HG02973 (cell line): ENCODE data around the gene PLPPR2.
"Not testable (repeated sequence)": the region's sequence is repeated elsewhere in the genome, so short reads cannot be mapped to it uniquely, and the experiment has no call there.

Source experiments
- ATAC-seq: cut with Tn5 transposase; IDR thresholded peaks from one replicate; pipeline ENCODE4 v1.9.1; 2021; ENCODE audit warnings: moderate library complexity; ENCODE audit not compliant: unreplicated experiment

The PLPPR2 gene

GRCh38 chr19:11339254-11340098, 15.8 kb upstream of the PLPPR2 start, which contains the start of gene RAB3D:
RAB3D (minus strand) TSS chr19:11339657; CDS start chr19:11337399, 2,258 bp downstream.
- ATAC-seq, result no peak

DNA sequence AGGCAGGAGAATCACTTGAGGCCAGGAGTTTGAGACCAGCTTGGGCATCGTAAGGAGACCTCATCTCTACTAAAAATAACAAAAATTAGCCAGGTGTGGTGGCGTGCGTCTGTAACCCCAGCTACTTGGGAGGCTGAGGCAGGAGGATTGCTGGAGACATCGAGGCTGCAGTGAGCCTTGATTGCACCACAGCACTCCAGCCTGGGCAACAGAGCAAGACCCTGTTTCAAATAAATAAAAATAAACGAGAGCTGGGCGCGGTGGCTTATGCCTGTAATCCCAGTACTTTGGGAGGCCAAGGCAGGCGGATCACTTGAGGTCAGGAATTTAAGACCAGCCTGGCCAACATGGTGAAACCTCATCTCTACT, 15.1 kb upstream of the PLPPR2 start:
- not testable (repeated sequence) for ATAC-seq

GRCh38 chr19:11342429-11342828, 12.8 kb upstream of the PLPPR2 start:
- no peak for ATAC-seq

GRCh38 chr19:11345122-11345803, 10.0 kb upstream of the PLPPR2 start:
- ATAC-seq, result no peak

DNA sequence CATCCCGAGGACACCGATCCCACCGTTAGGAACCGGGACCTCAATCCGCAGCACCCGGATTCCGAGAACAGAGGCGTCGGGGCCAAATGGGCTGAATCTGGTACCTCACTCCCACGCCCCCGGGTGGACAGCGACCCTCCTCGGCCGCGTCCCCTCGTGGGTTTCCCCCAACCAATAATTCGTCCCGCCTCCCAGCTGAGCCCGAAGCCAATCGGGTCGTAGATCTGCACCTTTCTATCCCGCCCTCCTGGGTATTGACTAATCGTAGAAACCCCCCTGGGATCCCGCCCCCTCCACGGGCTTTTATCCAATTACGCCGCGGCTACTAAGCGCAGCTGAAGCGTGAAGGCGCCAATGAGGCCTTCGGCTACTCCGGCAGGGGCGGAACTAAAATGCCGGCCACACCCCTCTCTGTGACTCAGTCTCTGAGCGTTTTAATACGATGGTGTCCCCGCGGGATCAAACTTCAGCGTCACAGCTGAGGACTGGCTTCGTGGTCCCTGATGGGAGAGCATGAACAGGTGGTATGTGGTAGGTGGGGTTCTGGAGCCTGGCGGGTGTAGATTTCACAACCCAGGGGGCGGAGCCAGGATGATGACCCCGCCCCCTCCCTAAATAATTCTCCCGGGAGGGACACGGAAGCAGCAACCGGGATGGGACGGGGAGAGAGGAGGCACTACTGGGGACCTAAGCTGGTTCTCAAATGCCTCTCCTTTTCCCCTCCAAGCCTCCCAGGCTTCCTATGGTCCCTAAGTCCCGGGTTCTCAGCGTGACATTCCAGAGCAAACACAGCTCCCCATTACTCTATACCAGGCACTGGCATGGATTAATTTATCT, 8.9 kb upstream of the PLPPR2 start, which contains the start of the genes CCDC159 and TMEM205:
Gene CCDC159 (plus strand): TSS at position 416 of the 837 bp plus-strand sequence. CDS start 88 bp downstream, at position 504.
Gene TMEM205 (minus strand): TSS at position 165 of the 837 bp plus-strand sequence. CDS start 649 bp downstream, outside the sequence.
- peak; percentile 83 for ATAC-seq

DNA sequence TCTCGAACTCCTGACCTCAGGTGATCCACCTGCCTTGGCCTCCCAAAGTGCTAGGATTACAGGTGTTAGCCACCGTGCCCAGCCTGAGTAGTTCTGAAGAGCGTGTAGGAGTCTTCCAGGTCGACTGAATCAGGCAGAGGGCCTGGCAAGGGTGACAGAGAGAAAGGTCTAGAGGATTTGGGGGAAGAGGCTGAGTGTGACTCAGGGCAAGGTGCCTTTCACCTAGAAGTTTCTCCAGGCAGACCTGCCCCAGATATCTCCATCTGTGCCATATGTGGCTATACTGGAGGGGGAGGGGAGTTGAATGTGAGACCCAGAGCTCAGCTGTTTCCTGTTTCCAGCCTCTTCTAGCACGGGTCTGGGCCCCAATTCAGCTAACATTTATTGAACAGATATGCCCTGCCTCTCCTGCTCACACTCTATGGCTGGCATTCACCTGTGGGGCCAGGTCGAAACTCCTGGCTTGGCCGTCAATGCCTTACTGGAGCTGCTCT, 7.6 kb upstream of the PLPPR2 start:
- ATAC-seq, result no peak

- ATAC-seq, result no peak
Observed at GRCh38 chr19:11349171-11349570, 6.1 kb upstream of the PLPPR2 start.

DNA sequence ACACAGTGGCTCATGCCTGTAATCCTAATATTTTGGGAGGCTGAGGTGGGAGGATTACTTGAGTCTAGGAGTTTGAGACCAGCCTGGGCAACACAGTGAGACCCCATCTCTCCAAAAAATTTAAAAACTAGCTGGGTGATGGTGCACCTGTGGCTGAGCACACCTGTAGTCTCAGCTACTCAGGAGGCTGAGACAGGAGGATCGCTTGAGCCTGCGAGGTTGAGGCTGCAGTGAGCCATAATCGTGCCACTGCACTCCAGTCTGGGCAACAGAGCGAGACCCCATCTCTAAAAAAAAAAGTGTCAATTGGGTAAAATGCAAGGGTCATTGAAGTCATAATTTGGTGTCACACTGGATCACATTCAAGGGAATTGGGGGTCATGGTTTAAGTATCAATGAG, 1.1 kb upstream of the PLPPR2 start:
- ATAC-seq, result not testable (repeated sequence)

- ATAC-seq, result no peak
Observed at GRCh38 chr19:11356074-11356397, 804 bp downstream of the PLPPR2 start.

- ATAC-seq, result no peak
Observed at GRCh38 chr19:11356676-11357550, 1.7 kb downstream of the PLPPR2 start.

- no peak for ATAC-seq
Observed at GRCh38 chr19:11359421-11359820, 4.2 kb downstream of the PLPPR2 start.

- ATAC-seq, result no peak
Observed at GRCh38 chr19:11361037-11361770, 6.0 kb downstream of the PLPPR2 start.

DNA sequence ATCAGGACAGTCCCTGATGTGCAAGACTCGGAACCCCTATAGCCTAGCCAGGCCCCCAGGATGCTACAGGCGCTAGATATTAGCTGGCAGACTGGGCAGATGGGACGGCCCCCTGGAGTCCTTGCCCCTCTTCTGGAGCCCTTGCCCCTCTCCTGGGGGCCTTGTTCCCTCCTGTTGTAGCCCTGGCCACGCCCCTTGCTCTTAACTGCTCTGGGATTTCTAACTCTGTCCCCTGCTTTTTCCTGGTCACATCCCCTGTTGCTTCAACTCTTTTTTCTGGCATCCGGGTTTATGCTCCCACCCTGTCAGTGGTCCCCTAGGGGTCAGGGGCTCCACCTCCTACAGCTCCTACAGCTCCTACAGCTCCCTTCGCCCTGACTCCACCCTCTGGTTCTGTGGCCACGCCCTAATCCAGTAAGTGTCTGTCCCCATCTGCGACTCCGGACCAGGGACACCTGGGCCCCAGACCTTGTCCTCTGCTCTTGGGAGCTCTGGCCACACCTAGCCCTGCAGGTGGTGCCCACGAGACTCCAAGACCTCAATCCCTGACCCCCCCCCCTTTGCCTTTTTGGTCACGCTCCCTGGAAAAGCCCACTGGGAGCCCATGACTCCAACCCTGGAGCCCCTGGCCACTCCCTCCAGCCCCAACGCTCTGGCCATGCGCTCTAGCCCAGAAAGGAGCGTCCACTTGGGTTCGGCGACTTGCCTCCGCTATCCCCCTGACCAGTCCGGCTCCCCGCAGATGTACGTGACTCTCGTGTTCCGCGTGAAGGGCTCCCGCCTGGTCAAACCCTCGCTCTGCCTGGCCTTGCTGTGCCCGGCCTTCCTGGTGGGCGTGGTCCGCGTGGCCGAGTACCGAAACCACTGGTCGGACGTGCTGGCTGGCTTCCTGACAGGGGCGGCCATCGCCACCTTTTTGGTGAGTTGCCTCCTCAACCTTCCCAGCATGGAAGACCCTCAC, 6.8 kb downstream of the PLPPR2 start:
- ATAC-seq, result no peak

DNA sequence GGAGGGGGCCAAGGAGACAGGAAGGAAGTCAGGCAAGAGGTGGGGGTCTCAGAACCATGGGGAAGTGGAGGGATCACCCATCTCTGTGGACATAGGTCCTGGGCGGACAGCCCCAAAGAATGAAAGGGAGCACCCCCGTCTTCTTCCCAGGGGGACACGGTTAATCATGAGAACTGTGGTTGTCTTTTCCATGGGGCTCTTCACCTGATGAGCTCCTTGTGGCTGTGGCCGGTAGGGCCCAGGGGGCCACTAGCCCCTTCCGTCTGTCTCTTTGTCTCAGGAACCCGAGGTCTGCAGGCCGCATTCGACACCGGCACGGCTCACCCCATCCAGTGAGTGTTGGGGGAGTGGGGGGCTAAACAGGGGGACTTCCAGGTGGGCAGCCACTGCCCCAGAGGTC, 8.6 kb downstream of the PLPPR2 start:
- ATAC-seq, result no peak

- ATAC-seq, result no peak
Observed at GRCh38 chr19:11364296-11364904, 9.2 kb downstream of the PLPPR2 start.

DNA sequence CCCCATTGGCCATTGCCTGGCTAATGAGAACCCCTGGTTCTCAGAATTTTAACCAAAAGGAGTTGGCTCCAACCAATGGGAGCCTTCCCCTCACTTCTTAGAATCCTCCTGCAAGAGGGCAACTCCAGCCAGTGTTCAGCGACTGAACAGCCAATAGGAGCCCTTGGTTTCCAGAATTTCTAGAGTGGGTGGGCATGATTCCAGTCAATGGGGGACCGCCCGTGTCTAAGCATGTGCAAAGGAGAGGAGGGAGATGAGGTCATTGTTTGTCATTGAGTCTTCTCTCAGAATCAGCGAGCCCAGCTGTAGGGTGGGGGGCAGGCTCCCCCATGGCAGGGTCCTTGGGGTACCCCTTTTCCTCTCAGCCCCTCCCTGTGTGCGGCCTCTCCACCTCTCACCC, 9.7 kb downstream of the PLPPR2 start:
- no peak for ATAC-seq

DNA sequence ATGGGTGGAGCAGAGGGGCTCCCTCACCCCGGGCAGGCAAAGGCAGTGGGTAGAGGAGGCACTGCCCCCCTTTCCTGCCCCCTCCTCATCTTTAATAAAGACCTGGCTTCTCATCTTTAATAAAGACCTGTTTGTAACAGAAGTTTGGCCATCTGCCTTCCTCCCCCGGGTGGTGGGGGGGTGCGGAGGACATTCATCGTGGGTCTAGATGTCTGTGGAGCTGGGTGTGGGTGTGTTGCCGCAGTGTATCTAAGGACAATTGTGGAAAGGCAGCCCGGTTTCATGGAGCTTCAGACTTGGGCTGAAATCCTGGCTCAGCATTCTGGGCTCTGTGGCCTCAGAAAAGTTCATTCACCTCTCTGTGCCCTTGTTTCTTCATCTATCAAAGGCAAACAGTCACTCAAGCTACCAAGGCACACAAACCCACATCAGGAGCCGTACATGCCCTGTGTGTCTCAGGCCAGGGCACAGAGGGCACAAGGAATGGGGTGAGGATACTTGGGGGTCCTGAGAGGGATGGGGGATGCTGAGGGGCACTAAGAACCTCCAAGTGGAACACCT, 10.4 kb downstream of the PLPPR2 start:
- ATAC-seq, result no peak

DNA sequence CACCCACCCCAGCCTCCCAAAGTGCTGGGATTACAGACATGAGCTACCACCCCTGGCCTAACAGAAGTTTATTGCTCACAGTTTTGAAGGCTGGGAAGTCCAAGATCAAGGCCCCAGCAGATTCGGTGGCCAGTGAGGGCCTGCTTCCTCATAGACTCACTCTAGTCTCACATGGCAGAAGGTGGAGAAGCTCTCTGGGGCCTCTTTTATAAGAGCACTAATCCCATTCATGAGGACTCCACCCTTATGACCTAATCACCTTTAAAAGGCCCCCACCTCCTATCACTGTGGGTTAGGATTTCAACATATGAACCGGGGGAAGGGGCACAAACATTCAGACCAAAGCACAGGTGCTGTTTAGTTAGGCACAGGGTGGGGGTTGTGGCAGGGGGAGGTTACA, 12.3 kb downstream of the PLPPR2 start:
- ATAC-seq, result no peak
